Astrocyte (in vitro differentiated cells and primary cell): ENCODE results near the gene MGMT. TPM values are rescaled to one million over a fixed set of nuclear protein-coding genes. Genes with fewer than 3 reads are reported as not detected.

Source experiments
- DNase-seq: peaks from one replicate; pipeline ENCODE4 v3.0.0-alpha.2; 2010; ENCODE audit warnings: low read depth
- FAIRE-seq: peaks from 2 replicates; lab custom pipeline; 2011; peaks lifted over from hg19 to GRCh38; lab: Jason Lieb, UNC
- H2AFZ ChIP-seq: 2 replicates; pipeline ENCODE4 v1.6.0; 2012; ENCODE audit warnings: low read depth, low read length, inconsistent platforms
- H3K27ac ChIP-seq: 2 replicates; pipeline ENCODE4 v1.5.1; 2011; ENCODE audit warnings: low read depth, low read length, inconsistent platforms
- H3K27me3 ChIP-seq: 2 replicates; pipeline ENCODE4 v1.6.0; 2011; ENCODE audit warnings: low read length, inconsistent platforms; ENCODE audit not compliant: insufficient read depth
- H3K36me3 ChIP-seq: 2 replicates; pipeline ENCODE4 v1.5.1; 2011; ENCODE audit warnings: low read length, inconsistent platforms; ENCODE audit not compliant: insufficient read depth
- H3K4me1 ChIP-seq: 2 replicates; pipeline ENCODE4 v1.5.1; 2011; ENCODE audit warnings: low read length, inconsistent platforms; ENCODE audit not compliant: insufficient read depth
- H3K4me2 ChIP-seq: 2 replicates; pipeline ENCODE4 v1.6.0; 2012; ENCODE audit warnings: low read length, inconsistent platforms
- H3K4me3 ChIP-seq: 2 replicates; pipeline ENCODE4 v1.5.1; 2011; ENCODE audit warnings: low read depth, mild to moderate bottlenecking, low read length, inconsistent platforms; ENCODE audit not compliant: insufficient read depth
- H3K79me2 ChIP-seq: 2 replicates; pipeline ENCODE4 v1.6.0; 2012; ENCODE audit warnings: mild to moderate bottlenecking, low read length, inconsistent platforms; ENCODE audit not compliant: insufficient read depth
- H3K9ac ChIP-seq: 2 replicates; pipeline ENCODE4 v1.6.0; 2012; ENCODE audit warnings: mild to moderate bottlenecking, low read length, inconsistent platforms
- H3K9me3 ChIP-seq: 2 replicates; pipeline ENCODE4 v1.5.1; 2012; ENCODE audit warnings: low read depth, mild to moderate bottlenecking, low read length, inconsistent platforms; ENCODE audit not compliant: insufficient read depth
- H4K20me1 ChIP-seq: 2 replicates; pipeline ENCODE4 v1.6.0; 2012; ENCODE audit warnings: low read length, inconsistent platforms; ENCODE audit not compliant: insufficient read depth
- H3K27ac Mint-ChIP-seq: one replicate; pipeline ENCODE4 v1.8.0; 2021; ENCODE audit warnings: mild to moderate bottlenecking, mixed read lengths; ENCODE audit not compliant: unreplicated experiment
- H3K27me3 Mint-ChIP-seq: one replicate; pipeline ENCODE4 v1.8.0; 2021; ENCODE audit warnings: low read depth, mixed read lengths; ENCODE audit not compliant: unreplicated experiment
- H3K36me3 Mint-ChIP-seq: one replicate; pipeline ENCODE4 v1.8.0; 2021; ENCODE audit warnings: low read depth, mixed read lengths; ENCODE audit not compliant: unreplicated experiment
- H3K4me1 Mint-ChIP-seq: one replicate; pipeline ENCODE4 v1.8.0; 2021; ENCODE audit warnings: low read depth, mixed read lengths; ENCODE audit not compliant: unreplicated experiment
- H3K4me3 Mint-ChIP-seq: one replicate; pipeline ENCODE4 v1.8.0; 2021; ENCODE audit warnings: mild to moderate bottlenecking, moderate library complexity, mixed read lengths; ENCODE audit not compliant: unreplicated experiment
- H3K9me3 Mint-ChIP-seq: one replicate; pipeline ENCODE4 v1.8.0; 2021; ENCODE audit warnings: mild to moderate bottlenecking, mixed read lengths; ENCODE audit not compliant: unreplicated experiment
- EZH2 ChIP-seq: IDR thresholded peaks from 2 replicates; pipeline ENCODE4 v1.6.1; 2012; ENCODE audit warnings: mild to moderate bottlenecking, low read length, inconsistent platforms; ENCODE audit not compliant: insufficient read depth
- total RNA-seq: library from RNA; stranded (reverse); gene quantifications from 2 replicates; pipeline ENCODE4 v1.2.1, GENCODE V29; 2021
- TF ChIP-seq, protein P1 (sequence below): IDR thresholded peaks from 2 replicates; pipeline ENCODE4 v1.5.1; 2011; ENCODE audit warnings: low read depth, mild to moderate bottlenecking, inconsistent platforms, low read length, moderate library complexity; ENCODE audit not compliant: insufficient read depth

The MGMT gene
- total RNA-seq, 1 donor from 2014 or later: 9.5 TPM

DNA sequence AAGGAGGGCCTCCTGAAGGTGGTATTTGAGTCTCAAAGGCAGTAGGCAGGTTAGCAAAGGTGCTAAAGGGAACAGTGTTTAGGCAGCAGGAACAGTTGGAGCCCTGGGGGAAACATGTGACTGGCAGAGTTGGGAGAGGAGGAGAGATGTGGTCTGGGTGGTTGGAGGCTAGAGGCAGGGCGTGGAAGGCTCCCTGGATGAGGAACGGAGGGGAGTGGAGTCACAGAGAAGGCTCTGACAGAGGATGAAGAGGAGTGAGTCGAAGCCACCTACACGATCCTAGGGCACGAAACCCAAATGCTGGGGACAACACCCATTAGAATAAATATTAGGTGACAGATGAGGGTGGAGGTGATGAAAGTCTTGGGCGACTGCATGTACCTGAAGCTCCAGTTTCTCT lies 19.6 kb upstream of the MGMT start:
- no peak overlapping the region for H3K4me3 ChIP-seq
- H4K20me1 ChIP-seq: no peaks in the 10 kb centered on the region
- no peaks in the 10 kb centered on the region for H3K4me1 ChIP-seq
- Mint-ChIP-seq H3K27me3 (peaks cover 9% of the 10 kb centered on the region), H3K9me3 (no peaks in the 10 kb centered on the region), H3K36me3 (no peaks in the 10 kb centered on the region), H3K4me1 (no peaks in the 10 kb centered on the region), H3K4me3 (no peak overlapping the region), H3K27ac (no peak overlapping the region)
- FAIRE-seq: no peak
- TF ChIP-seq, protein P1, sequence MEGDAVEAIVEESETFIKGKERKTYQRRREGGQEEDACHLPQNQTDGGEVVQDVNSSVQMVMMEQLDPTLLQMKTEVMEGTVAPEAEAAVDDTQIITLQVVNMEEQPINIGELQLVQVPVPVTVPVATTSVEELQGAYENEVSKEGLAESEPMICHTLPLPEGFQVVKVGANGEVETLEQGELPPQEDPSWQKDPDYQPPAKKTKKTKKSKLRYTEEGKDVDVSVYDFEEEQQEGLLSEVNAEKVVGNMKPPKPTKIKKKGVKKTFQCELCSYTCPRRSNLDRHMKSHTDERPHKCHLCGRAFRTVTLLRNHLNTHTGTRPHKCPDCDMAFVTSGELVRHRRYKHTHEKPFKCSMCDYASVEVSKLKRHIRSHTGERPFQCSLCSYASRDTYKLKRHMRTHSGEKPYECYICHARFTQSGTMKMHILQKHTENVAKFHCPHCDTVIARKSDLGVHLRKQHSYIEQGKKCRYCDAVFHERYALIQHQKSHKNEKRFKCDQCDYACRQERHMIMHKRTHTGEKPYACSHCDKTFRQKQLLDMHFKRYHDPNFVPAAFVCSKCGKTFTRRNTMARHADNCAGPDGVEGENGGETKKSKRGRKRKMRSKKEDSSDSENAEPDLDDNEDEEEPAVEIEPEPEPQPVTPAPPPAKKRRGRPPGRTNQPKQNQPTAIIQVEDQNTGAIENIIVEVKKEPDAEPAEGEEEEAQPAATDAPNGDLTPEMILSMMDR: no peak
- no peak for TF ChIP-seq EZH2
- no peak for DNase-seq
- H3K27ac ChIP-seq: no peak overlapping the region
- H3K79me2 ChIP-seq: no peaks in the 10 kb centered on the region
- no peak overlapping the region for H2AFZ ChIP-seq
- no peak overlapping the region for H3K4me2 ChIP-seq
- H3K9ac ChIP-seq: no peak overlapping the region
- no peaks in the 10 kb centered on the region for H3K9me3 ChIP-seq
- no peaks in the 10 kb centered on the region for H3K36me3 ChIP-seq
- no peaks in the 10 kb centered on the region for H3K27me3 ChIP-seq

DNA sequence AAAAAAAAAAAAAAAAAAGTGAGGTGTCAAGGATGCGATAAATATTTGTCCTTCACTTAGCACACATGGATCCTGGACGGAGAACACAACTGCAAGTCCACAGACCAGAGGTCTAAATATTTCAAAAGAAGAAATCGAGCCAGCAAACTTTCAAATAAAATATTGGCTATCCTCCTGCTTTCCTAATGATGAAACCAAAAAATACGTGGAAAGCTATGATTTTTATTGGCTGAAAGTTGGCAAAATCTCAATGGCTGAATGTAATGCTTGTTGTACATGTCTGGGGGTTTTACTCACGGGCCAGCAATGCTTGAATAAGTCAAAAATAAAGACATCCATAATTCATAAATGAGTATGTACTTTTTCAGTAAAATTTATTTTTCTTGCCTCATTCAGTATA lies 19.0 kb upstream of the MGMT start:
- no peaks in the 10 kb centered on the region for H3K9me3 Mint-ChIP-seq
- H3K9me3 ChIP-seq: no peaks in the 10 kb centered on the region

GRCh38 chr10:129448539-129448938 lies 18.5 kb upstream of the MGMT start:
- H4K20me1 ChIP-seq: no peaks in the 10 kb centered on the region
- no peak overlapping the region for H3K4me2 ChIP-seq
- FAIRE-seq: no peak
- H3K27ac ChIP-seq: no peak overlapping the region
- no peaks in the 10 kb centered on the region for H3K9me3 Mint-ChIP-seq
- no peaks in the 10 kb centered on the region for H3K36me3 ChIP-seq
- no peak overlapping the region for H3K4me3 ChIP-seq
- no peaks in the 10 kb centered on the region for H3K4me1 Mint-ChIP-seq
- no peak overlapping the region for H3K9ac ChIP-seq
- H3K79me2 ChIP-seq: no peaks in the 10 kb centered on the region
- H3K9me3 ChIP-seq: no peaks in the 10 kb centered on the region
- H3K27ac Mint-ChIP-seq: no peak overlapping the region
- H3K27me3 ChIP-seq: no peaks in the 10 kb centered on the region
- H3K27me3 Mint-ChIP-seq: peaks cover 9% of the 10 kb centered on the region
- H3K4me3 Mint-ChIP-seq: no peak overlapping the region
- DNase-seq: no peak
- no peaks in the 10 kb centered on the region for H3K36me3 Mint-ChIP-seq
- TF ChIP-seq, protein P1: no peak
- TF ChIP-seq EZH2: no peak
- H3K4me1 ChIP-seq: no peaks in the 10 kb centered on the region
- H2AFZ ChIP-seq: no peak overlapping the region

More for the DNA sequence above, 19.0 kb upstream of the MGMT start:
- H3K79me2 ChIP-seq: no peaks in the 10 kb centered on the region
- H3K4me1 ChIP-seq: no peaks in the 10 kb centered on the region
- H3K36me3 ChIP-seq: no peaks in the 10 kb centered on the region
- H3K27me3 ChIP-seq: no peaks in the 10 kb centered on the region
- no peak overlapping the region for H2AFZ ChIP-seq
- no peak overlapping the region for H3K4me2 ChIP-seq
- Mint-ChIP-seq H3K4me3 (no peak overlapping the region), H3K27ac (no peak overlapping the region), H3K4me1 (no peaks in the 10 kb centered on the region), H3K27me3 (peaks cover 9% of the 10 kb centered on the region), H3K36me3 (no peaks in the 10 kb centered on the region)
- no peak overlapping the region for H3K9ac ChIP-seq
- no peak overlapping the region for H3K27ac ChIP-seq
- H4K20me1 ChIP-seq: no peaks in the 10 kb centered on the region
- no peak overlapping the region for H3K4me3 ChIP-seq
- no peak for FAIRE-seq
- DNase-seq: no peak
- TF ChIP-seq, protein P1: no peak
- no peak for TF ChIP-seq EZH2
